HepG2 (cell line): ENCODE results near the gene PDE3A. TPM values are rescaled to one million over a fixed set of nuclear protein-coding genes. Genes with fewer than 3 reads are reported as not detected.
A peak's percentile ranks its signal among the peaks of the same experiment; 100 is the strongest.

ENCODE experiments used
- ELF4 ChIP-seq: sonication (generic); formaldehyde crosslinking; IDR thresholded peaks from 2 replicates; pipeline ENCODE4 v1.5.0; 2020; ENCODE audit warnings: missing genetic modification reagents, mild to moderate bottlenecking, moderate library complexity, borderline replicate concordance
- FOSL1 ChIP-seq: sonication (generic); formaldehyde crosslinking; IDR thresholded peaks from 2 replicates; pipeline ENCODE4 v1.9.0; 2021; ENCODE audit warnings: missing genetic modification reagents, borderline replicate concordance
- FOXJ3 ChIP-seq: sonication (generic); formaldehyde crosslinking; IDR thresholded peaks from 2 replicates; pipeline ENCODE4 v1.4.0; 2020; ENCODE audit warnings: missing genetic modification reagents, mild to moderate bottlenecking, borderline replicate concordance
- HNF4G ChIP-seq, 2 experiments: sonication (generic) in 1 of 2; formaldehyde crosslinking in 1 of 2; IDR thresholded peaks; 2 replicates each; pipeline versions ENCODE4 v1.4.0 to v1.6.1; 2011 to 2020; ENCODE audit warnings: borderline replicate concordance in 2 of 2, low read depth in 2 of 2, mild to moderate bottlenecking in 2 of 2, low read length in 1 of 2, missing genetic modification reagents in 1 of 2, moderate library complexity in 1 of 2
- MXI1 ChIP-seq: IDR thresholded peaks from 3 replicates; pipeline ENCODE4 v1.6.1; 2012; ENCODE audit warnings: low read depth, low read length, inconsistent platforms, borderline replicate concordance
- NFYC ChIP-seq: IDR thresholded peaks from 2 replicates; pipeline ENCODE4 v1.6.1; 2016; ENCODE audit warnings: missing genetic modification reagents, missing compliant biosample characterization
- PCBP1 ChIP-seq: fragments of 200-400 bp; formaldehyde crosslinking; IDR thresholded peaks from 2 replicates; pipeline ENCODE4 v1.6.1; 2017; ENCODE audit warnings: mild to moderate bottlenecking, low read depth, low read length, borderline replicate concordance
- SALL1 ChIP-seq: sonication (generic); formaldehyde crosslinking; IDR thresholded peaks from 2 replicates; pipeline ENCODE4 v1.8.0; 2022; ENCODE audit warnings: mild to moderate bottlenecking, missing genetic modification reagents
- ZGPAT ChIP-seq: IDR thresholded peaks from 2 replicates; pipeline ENCODE4 v1.6.1; 2016; ENCODE audit warnings: mild to moderate bottlenecking
- ZKSCAN5 ChIP-seq: sonication (generic); formaldehyde crosslinking; IDR thresholded peaks from 2 replicates; pipeline ENCODE4 v1.5.1; 2020; ENCODE audit warnings: mild to moderate bottlenecking, missing genetic modification reagents
- ZNF264 ChIP-seq: sonication (generic); formaldehyde crosslinking; IDR thresholded peaks from 2 replicates; pipeline ENCODE4 v1.4.0; 2020; ENCODE audit warnings: missing genetic modification reagents
- ZNF431 ChIP-seq: sonication (generic); formaldehyde crosslinking; IDR thresholded peaks from 2 replicates; pipeline ENCODE4 v1.9.0; 2022; ENCODE audit warnings: missing genetic modification reagents, low read depth, mild to moderate bottlenecking, borderline replicate concordance
- ZNF670 ChIP-seq: sonication (generic); formaldehyde crosslinking; IDR thresholded peaks from 2 replicates; pipeline ENCODE4 v1.8.0; 2022; ENCODE audit warnings: mild to moderate bottlenecking, missing genetic modification reagents, borderline replicate concordance
- ZNF766 ChIP-seq: sonication (generic); formaldehyde crosslinking; IDR thresholded peaks from 2 replicates; pipeline ENCODE4 v1.5.0; 2020; ENCODE audit warnings: missing genetic modification reagents, borderline replicate concordance
- ZNF878 ChIP-seq: sonication (generic); formaldehyde crosslinking; IDR thresholded peaks from 2 replicates; pipeline ENCODE4 v1.8.1; 2023; ENCODE audit warnings: mild to moderate bottlenecking, missing genetic modification reagents, moderate library complexity
- polyA plus RNA-seq, 8 experiments: library from polyadenylated mRNA; depleted of rRNA in 3 of 8; stranded (reverse) in 7 of 8; unstranded in 1 of 8; fragments of >200 nt; fragmentation: Illumina TruSeq in 4 of 8; extraction: Trizol in 4 of 8; gene quantifications; 2 replicates each; pipeline versions ENCODE4 v1.2.1 to v1.2.3, GENCODE V29; 2011 to 2016; ENCODE audit warnings: low read depth in 4 of 8, missing spikeins in 1 of 8, mixed read lengths in 1 of 8; ENCODE audit not compliant: insufficient read depth in 1 of 8
- total RNA-seq, 5 experiments: library from RNA; depleted of rRNA; stranded (reverse); fragments of >200 nt; fragmentation: Illumina TruSeq; extraction: Trizol; gene quantifications; 2 replicates each; pipeline ENCODE4 v1.2.3, GENCODE V29; 2016; ENCODE audit warnings: low read depth in 1 of 5
- TF ChIP-seq, protein P1 (sequence below): sonication (generic); formaldehyde crosslinking; IDR thresholded peaks from 2 replicates; pipeline ENCODE4 v1.8.0; 2022; ENCODE audit warnings: missing genetic modification reagents, mild to moderate bottlenecking, moderate library complexity, borderline replicate concordance
- TF ChIP-seq, protein P2 (sequence below): sonication (generic); formaldehyde crosslinking; IDR thresholded peaks from 2 replicates; pipeline ENCODE4 v1.4.0; 2020; ENCODE audit warnings: missing genetic modification reagents, borderline replicate concordance
- TF ChIP-seq, protein P3 (sequence below): sonication (generic); formaldehyde crosslinking; IDR thresholded peaks from 2 replicates; pipeline ENCODE4 v1.4.0; 2020; ENCODE audit warnings: mild to moderate bottlenecking, missing genetic modification reagents
- TF ChIP-seq, protein P4 (sequence below): sonication (generic); formaldehyde crosslinking; IDR thresholded peaks from 2 replicates; pipeline ENCODE4 v1.4.0; 2020; ENCODE audit warnings: mild to moderate bottlenecking, missing genetic modification reagents

Gene PDE3A
- total and polyA plus RNA-seq, 2 of the 13 experiments (the other 11 are each of a cell fraction or from before 2014, with no cell fraction given) = 0.77 to 1.5 TPM

DNA sequence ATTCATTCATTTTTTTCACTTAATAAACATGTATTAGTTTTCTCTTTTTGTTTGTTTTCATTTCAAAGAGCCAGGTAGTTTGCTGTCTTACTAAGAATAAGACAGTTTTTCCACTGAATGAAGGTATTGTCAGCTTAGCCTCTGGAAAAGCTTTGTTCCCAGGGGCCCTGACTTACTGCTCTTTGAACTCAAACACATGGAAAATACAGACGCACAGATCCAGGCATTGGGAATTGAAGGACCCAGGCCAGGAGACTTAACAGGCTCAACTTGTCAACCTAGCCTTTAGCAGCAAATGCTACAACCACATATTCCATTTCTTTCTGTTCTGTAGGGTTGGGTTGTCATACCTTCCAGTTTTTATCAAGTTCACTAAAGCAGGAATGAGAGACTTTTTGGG, 288.3 kb downstream of the PDE3A start (continued):
- TF ChIP-seq, protein P1, sequence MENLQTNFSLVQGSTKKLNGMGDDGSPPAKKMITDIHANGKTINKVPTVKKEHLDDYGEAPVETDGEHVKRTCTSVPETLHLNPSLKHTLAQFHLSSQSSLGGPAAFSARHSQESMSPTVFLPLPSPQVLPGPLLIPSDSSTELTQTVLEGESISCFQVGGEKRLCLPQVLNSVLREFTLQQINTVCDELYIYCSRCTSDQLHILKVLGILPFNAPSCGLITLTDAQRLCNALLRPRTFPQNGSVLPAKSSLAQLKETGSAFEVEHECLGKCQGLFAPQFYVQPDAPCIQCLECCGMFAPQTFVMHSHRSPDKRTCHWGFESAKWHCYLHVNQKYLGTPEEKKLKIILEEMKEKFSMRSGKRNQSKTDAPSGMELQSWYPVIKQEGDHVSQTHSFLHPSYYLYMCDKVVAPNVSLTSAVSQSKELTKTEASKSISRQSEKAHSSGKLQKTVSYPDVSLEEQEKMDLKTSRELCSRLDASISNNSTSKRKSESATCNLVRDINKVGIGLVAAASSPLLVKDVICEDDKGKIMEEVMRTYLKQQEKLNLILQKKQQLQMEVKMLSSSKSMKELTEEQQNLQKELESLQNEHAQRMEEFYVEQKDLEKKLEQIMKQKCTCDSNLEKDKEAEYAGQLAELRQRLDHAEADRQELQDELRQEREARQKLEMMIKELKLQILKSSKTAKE (CRISPR knock-in tag) = no peak
- no peak for TF ChIP-seq ZKSCAN5
- TF ChIP-seq SALL1 (CRISPR knock-in tag) = peak; percentile 83
- no peak for TF ChIP-seq PCBP1
- peak; percentile 64; the same call in 1 of the 2 replicates for TF ChIP-seq ZNF670 (CRISPR knock-in tag)
- no peak for TF ChIP-seq ZNF878 (CRISPR knock-in tag)
- TF ChIP-seq FOXJ3 = peak; percentile 87; the same call in 1 of the 2 replicates
- TF ChIP-seq, protein P2, sequence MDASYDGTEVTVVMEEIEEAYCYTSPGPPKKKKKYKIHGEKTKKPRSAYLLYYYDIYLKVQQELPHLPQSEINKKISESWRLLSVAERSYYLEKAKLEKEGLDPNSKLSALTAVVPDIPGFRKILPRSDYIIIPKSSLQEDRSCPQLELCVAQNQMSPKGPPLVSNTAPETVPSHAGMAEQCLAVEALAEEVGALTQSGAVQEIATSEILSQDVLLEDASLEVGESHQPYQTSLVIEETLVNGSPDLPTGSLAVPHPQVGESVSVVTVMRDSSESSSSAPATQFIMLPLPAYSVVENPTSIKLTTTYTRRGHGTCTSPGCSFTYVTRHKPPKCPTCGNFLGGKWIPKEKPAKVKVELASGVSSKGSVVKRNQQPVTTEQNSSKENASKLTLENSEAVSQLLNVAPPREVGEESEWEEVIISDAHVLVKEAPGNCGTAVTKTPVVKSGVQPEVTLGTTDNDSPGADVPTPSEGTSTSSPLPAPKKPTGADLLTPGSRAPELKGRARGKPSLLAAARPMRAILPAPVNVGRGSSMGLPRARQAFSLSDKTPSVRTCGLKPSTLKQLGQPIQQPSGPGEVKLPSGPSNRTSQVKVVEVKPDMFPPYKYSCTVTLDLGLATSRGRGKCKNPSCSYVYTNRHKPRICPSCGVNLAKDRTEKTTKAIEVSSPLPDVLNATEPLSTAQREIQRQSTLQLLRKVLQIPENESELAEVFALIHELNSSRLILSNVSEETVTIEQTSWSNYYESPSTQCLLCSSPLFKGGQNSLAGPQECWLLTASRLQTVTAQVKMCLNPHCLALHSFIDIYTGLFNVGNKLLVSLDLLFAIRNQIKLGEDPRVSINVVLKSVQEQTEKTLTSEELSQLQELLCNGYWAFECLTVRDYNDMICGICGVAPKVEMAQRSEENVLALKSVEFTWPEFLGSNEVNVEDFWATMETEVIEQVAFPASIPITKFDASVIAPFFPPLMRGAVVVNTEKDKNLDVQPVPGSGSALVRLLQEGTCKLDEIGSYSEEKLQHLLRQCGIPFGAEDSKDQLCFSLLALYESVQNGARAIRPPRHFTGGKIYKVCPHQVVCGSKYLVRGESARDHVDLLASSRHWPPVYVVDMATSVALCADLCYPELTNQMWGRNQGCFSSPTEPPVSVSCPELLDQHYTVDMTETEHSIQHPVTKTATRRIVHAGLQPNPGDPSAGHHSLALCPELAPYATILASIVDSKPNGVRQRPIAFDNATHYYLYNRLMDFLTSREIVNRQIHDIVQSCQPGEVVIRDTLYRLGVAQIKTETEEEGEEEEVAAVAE (CRISPR knock-in tag) = 0 out of 2 replicates have a peak, but pooled peaks have one; percentile 29
- no peak for TF ChIP-seq NFYC (CRISPR knock-in tag)
- peak; percentile 80; the same call in 1 of the 2 replicates for TF ChIP-seq ZNF264
- TF ChIP-seq MXI1 = no peak; the same call in 2 of the 3 replicates
- TF ChIP-seq, protein P3, sequence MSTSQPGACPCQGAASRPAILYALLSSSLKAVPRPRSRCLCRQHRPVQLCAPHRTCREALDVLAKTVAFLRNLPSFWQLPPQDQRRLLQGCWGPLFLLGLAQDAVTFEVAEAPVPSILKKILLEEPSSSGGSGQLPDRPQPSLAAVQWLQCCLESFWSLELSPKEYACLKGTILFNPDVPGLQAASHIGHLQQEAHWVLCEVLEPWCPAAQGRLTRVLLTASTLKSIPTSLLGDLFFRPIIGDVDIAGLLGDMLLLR (CRISPR knock-in tag) = no peak
- TF ChIP-seq ZGPAT (CRISPR knock-in tag) = 0 out of 2 replicates have a peak, but pooled peaks have one; percentile 62
- TF ChIP-seq HNF4G (IDR thresholded peaks at IDR 0.05; ENCODE audit: borderline replicate concordance, low read depth, low read length) = peak; percentile 66
- TF ChIP-seq HNF4G (CRISPR knock-in tag; IDR thresholded peaks at IDR 0.05; ENCODE audit: borderline replicate concordance, low read depth) = peak; percentile 53; the same call in 1 of the 2 replicates
- TF ChIP-seq, protein P4, sequence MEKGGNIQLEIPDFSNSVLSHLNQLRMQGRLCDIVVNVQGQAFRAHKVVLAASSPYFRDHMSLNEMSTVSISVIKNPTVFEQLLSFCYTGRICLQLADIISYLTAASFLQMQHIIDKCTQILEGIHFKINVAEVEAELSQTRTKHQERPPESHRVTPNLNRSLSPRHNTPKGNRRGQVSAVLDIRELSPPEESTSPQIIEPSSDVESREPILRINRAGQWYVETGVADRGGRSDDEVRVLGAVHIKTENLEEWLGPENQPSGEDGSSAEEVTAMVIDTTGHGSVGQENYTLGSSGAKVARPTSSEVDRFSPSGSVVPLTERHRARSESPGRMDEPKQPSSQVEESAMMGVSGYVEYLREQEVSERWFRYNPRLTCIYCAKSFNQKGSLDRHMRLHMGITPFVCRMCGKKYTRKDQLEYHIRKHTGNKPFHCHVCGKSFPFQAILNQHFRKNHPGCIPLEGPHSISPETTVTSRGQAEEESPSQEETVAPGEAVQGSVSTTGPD (CRISPR knock-in tag) = no peak
- TF ChIP-seq FOSL1 = no peak
- TF ChIP-seq ZNF431 (CRISPR knock-in tag) = no peak
- TF ChIP-seq ELF4 (CRISPR knock-in tag) = no peak
- TF ChIP-seq ZNF766 = no peak
